Stomach (tissue), 4 donors: ENCODE measurements around the gene B9D2.

Experiments
- CTCF ChIP-seq, 7 experiments: fragments of 450-650 bp in 4 of 7; fragments of 200-600 bp in 3 of 7; sonication (generic) in 3 of 7; IDR thresholded peaks; one replicate each; pipeline ENCODE4 v1.5.1; 2016 to 2019; ENCODE audit warnings: antibody characterized with exemption in 7 of 7, control low read depth in 2 of 7, mild to moderate bottlenecking in 1 of 7
- POLR2A ChIP-seq, 4 donors: fragments of 450-650 bp; IDR thresholded peaks; one replicate each; pipeline ENCODE4 v1.6.1; 2016; ENCODE audit warnings: antibody characterized with exemption in 4 of 4, control low read depth in 2 of 4, mild to moderate bottlenecking in 1 of 4, moderate library complexity in 1 of 4
- POLR2AphosphoS5 ChIP-seq, 3 donors: sonication (generic); formaldehyde crosslinking; IDR thresholded peaks; one replicate each; pipeline ENCODE4 v1.6.1; 2016; ENCODE audit warnings: antibody characterized with exemption in 3 of 3

GRCh38 chr19:41350735-41351338, 13.1 kb downstream of the B9D2 start:
- TF ChIP-seq CTCF (IDR thresholded peaks at IDR 0.05) (no peak), POLR2A (IDR thresholded peaks at IDR 0.05) (no peak), POLR2AphosphoS5 (IDR thresholded peaks at IDR 0.05) (no peak)
